Stomach (tissue), 19 donors: ENCODE data around the gene CXCL3. TPM values are rescaled to one million over a fixed set of nuclear protein-coding genes. Genes with fewer than 3 reads are reported as not detected.

Experiments used
- DNase-seq, 2 donors: peaks; one replicate each; pipeline versions ENCODE4 v3.0.0 to v3.0.0-alpha.2; 2013 to 2019
- H3K27ac ChIP-seq, 5 donors: fragments of 200-600 bp in 4 of 5; sonication (generic) in 4 of 5; one replicate each; pipeline ENCODE4 v1.5.1; 2013 to 2019; ENCODE audit warnings: mild to moderate bottlenecking in 1 of 5, moderate library complexity in 1 of 5
- H3K27me3 ChIP-seq, 3 donors: fragments of 200-600 bp; sonication (generic); one replicate each; pipeline ENCODE4 v1.5.1; 2017 to 2019; ENCODE audit warnings: mixed run types in 1 of 3
- H3K36me3 ChIP-seq, 4 donors: fragments of 200-600 bp; sonication (generic); 1 replicate in 3 of 4; 2 replicates in 1 of 4; pipeline ENCODE4 v1.5.1; 2016 to 2019
- H3K4me1 ChIP-seq, 4 donors: fragments of 200-600 bp; sonication (generic); one replicate each; pipeline ENCODE4 v1.5.1; 2016 to 2019
- H3K4me3 ChIP-seq, 4 donors: fragments of 200-600 bp; sonication (generic) in 3 of 4; one replicate each; pipeline ENCODE4 v1.5.1; 2016 to 2019; ENCODE audit warnings: mild to moderate bottlenecking in 1 of 4
- H3K9me3 ChIP-seq, 4 donors: fragments of 200-600 bp; sonication (generic); one replicate each; pipeline ENCODE4 v1.5.1; 2016 to 2019
- CTCF ChIP-seq, 7 experiments: fragments of 450-650 bp in 4 of 7; fragments of 200-600 bp in 3 of 7; sonication (generic) in 3 of 7; IDR thresholded peaks; one replicate each; pipeline ENCODE4 v1.5.1; 2016 to 2019; ENCODE audit warnings: antibody characterized with exemption in 7 of 7, control low read depth in 2 of 7, mild to moderate bottlenecking in 1 of 7
- EP300 ChIP-seq: sonication (generic); formaldehyde crosslinking; IDR thresholded peaks from one replicate; pipeline ENCODE4 v1.6.1; 2017; ENCODE audit warnings: antibody characterized with exemption
- POLR2A ChIP-seq, 4 donors: fragments of 450-650 bp; IDR thresholded peaks; one replicate each; pipeline ENCODE4 v1.6.1; 2016; ENCODE audit warnings: antibody characterized with exemption in 4 of 4, control low read depth in 2 of 4, mild to moderate bottlenecking in 1 of 4, moderate library complexity in 1 of 4
- POLR2AphosphoS5 ChIP-seq, 3 donors: sonication (generic); formaldehyde crosslinking; IDR thresholded peaks; one replicate each; pipeline ENCODE4 v1.6.1; 2016; ENCODE audit warnings: antibody characterized with exemption in 3 of 3
- WGBS, 5 donors: extraction: QIAGEN DNeasy Blood & Tissue Kit in 3 of 5; methylation state at CpG; one replicate each; pipeline versions ENCODE4 v1.1.5 to v1.1.7; 2013 to 2018; 5-methylcytosine and 5-hydroxymethylcytosine counted together
- intact Hi-C: fragments of 100-400 bp; cut with DNase I; formaldehyde crosslinking; loops from one replicate; pipeline ENCODE4 v1.15.1; 2023; ENCODE audit warnings: low total_unique reads
- long read RNA-seq, 10 donors: transcript quantifications; one replicate each; lab custom pipeline, GENCODE V29; 2026
- polyA plus RNA-seq, 3 donors: library from polyadenylated mRNA; stranded (reverse); fragments of 200-250 nt; gene quantifications; one replicate each; pipeline ENCODE4 v1.2.3, GENCODE V29; 2013
- total RNA-seq, 5 donors: library from RNA; depleted of rRNA; stranded (reverse); fragments of >200 nt; gene quantifications; one replicate each; pipeline versions ENCODE4 v1.1.0 to v1.2.3, GENCODE V29; 2014 to 2016
- donor health status: healthy with polysubstance abuse.
- donor health status: Bipolar disorder and iron deficiency.
- donor health status: healthy.

CXCL3 gene
- total RNA-seq: 10 to 100 TPM in 2 of 5 donors, 1 to 10 TPM in 2, not detected in 1; 3.5 to 94.6 (median 25.2) TPM
- polyA plus RNA-seq: 10 to 100 TPM in 2 of 3 donors, 1 to 10 TPM in 1; 2.7 to 39.7 (median 18.5) TPM
- long read RNA-seq, donor 1: 0 reads
- long read RNA-seq, donor 2, partial matches to known transcripts: 0 of 2 reads
- long read RNA-seq, donor 2, other reads (novel, unspliced or antisense): 0 of 2 reads
- long read RNA-seq, donor 3, transcript CXCL3-201 (4 exons, 1,075 nt): major isoform, 5 of 7 reads
- long read RNA-seq, donor 3, partial matches to known transcripts: 0 of 7 reads
- long read RNA-seq, donor 3, other reads (novel, unspliced or antisense): 0 of 7 reads
- long read RNA-seq, donor 4, partial matches to known transcripts: 0 of 1 reads
- long read RNA-seq, donor 4, other reads (novel, unspliced or antisense): 0 of 1 reads
- long read RNA-seq, donor 5, transcript CXCL3-201 (4 exons, 1,075 nt): major isoform, 5 of 6 reads
- long read RNA-seq, donor 5, partial matches to known transcripts: 0 of 6 reads
- long read RNA-seq, donor 5, other reads (novel, unspliced or antisense): 0 of 6 reads
- long read RNA-seq, donor 6: 0 reads
- long read RNA-seq, donor 7, partial matches to known transcripts: 0 of 1 reads
- long read RNA-seq, donor 7, other reads (novel, unspliced or antisense): 0 of 1 reads
- long read RNA-seq, donor 8, transcript CXCL3-201 (4 exons, 1,075 nt): major isoform, 11 of 20 reads
- long read RNA-seq, donor 8, partial matches to known transcripts: 0 of 20 reads
- long read RNA-seq, donor 8, other reads (novel, unspliced or antisense): 6 of 20 reads
- long read RNA-seq, donor 9, partial matches to known transcripts: 0 of 4 reads
- long read RNA-seq, donor 9, other reads (novel, unspliced or antisense): 0 of 4 reads
- long read RNA-seq, donor 10, partial matches to known transcripts: 0 of 1 reads
- long read RNA-seq, donor 10, other reads (novel, unspliced or antisense): 0 of 1 reads

- Histone ChIP-seq H3K4me3 (peak within 1 kb of the TSS; percentile 58 to 68 (median 62)), H3K9me3 (no peaks in the 10 kb centered on the region), H3K27ac (peak within 1 kb of the TSS; percentile 67 to 84 (median 78)), H3K27me3 (no peaks in the 10 kb centered on the region), H3K36me3 (no peaks in the 10 kb centered on the region), H3K4me1 (peaks cover 0 to 31% (median 10%) of the 10 kb centered on the region in 4 donors)
- intact Hi-C loops: no loop called here
- peak in 1 of 3 donors; percentile 64 for TF ChIP-seq POLR2AphosphoS5 (IDR thresholded peaks at IDR 0.05)
- TF ChIP-seq POLR2A (IDR thresholded peaks at IDR 0.05): no peak
- TF ChIP-seq EP300: no peak
- peak in 5 of 7 experiments; percentile 23 to 46 (median 29) for TF ChIP-seq CTCF (IDR thresholded peaks at IDR 0.05)
- peak; percentile 81 to 90 for DNase-seq
- 0 to 3% (median 1%) methylated on average over 31 to 58 of the region's 64 CpGs for WGBS, 5 donors
These were observed at the start of gene CXCL3 for GRCh38 chr4:74038425-74039314. CXCL3 (minus strand) TSS chr4:74038689; CDS start chr4:74038611, 78 bp downstream.

DNA sequence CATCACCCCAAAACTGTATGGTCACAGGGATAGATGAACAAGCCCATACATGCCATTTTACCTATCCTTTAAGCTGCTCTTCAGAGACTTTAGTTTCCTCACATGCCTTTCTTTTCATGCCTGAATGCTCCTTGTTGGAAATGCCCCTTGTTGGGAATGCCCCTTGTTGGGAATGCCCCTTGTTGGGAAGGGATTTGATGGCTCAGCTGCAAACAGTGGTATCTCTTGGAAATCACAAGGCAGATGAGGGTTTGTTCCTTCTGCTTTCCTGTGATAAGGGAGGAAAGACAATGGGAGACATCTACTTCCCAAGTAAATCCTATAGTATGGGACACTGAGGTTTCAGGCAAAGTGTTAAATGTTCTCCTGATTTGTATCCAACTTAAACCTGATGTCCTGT lies 49.0 kb upstream of the CXCL3 start:
- Histone ChIP-seq H3K27ac (no peak overlapping the region), H3K4me1 (peaks cover 0 to 8% (median under 1%) of the 10 kb centered on the region in 4 donors), H3K9me3 (no peaks in the 10 kb centered on the region), H3K36me3 (no peaks in the 10 kb centered on the region), H3K27me3 (no peaks in the 10 kb centered on the region), H3K4me3 (no peak overlapping the region)
- intact Hi-C loops: no loop called here
- DNase-seq: no peak
- no peak for TF ChIP-seq EP300
- no peak for TF ChIP-seq POLR2AphosphoS5 (IDR thresholded peaks at IDR 0.05)
- no peak for TF ChIP-seq CTCF (IDR thresholded peaks at IDR 0.05)
- TF ChIP-seq POLR2A (IDR thresholded peaks at IDR 0.05): no peak

- DNase-seq: no peak
- WGBS, 5 donors: 72 to 82% (median 76%) methylated on average over 4 of the region's 4 CpGs
- intact Hi-C loops: no loop called here
These were observed 47.2 kb upstream of the CXCL3 start for GRCh38 chr4:74085669-74086068.

More at GRCh38 chr4:74085669-74086068, 47.2 kb upstream of the CXCL3 start:
- Histone ChIP-seq H3K36me3 (no peaks in the 10 kb centered on the region), H3K4me3 (no peak overlapping the region), H3K27me3 (no peaks in the 10 kb centered on the region), H3K27ac (no peak overlapping the region), H3K4me1 (no peaks in the 10 kb centered on the region), H3K9me3 (no peaks in the 10 kb centered on the region)
- no peak for TF ChIP-seq CTCF (IDR thresholded peaks at IDR 0.05)
- no peak for TF ChIP-seq POLR2A (IDR thresholded peaks at IDR 0.05)
- no peak for TF ChIP-seq EP300
- no peak for TF ChIP-seq POLR2AphosphoS5 (IDR thresholded peaks at IDR 0.05)
